ENCODE measurements around the gene NHLH1.
A peak's percentile ranks its signal among the peaks of the same experiment; 100 is the strongest.

NHLH1 gene

DNA sequence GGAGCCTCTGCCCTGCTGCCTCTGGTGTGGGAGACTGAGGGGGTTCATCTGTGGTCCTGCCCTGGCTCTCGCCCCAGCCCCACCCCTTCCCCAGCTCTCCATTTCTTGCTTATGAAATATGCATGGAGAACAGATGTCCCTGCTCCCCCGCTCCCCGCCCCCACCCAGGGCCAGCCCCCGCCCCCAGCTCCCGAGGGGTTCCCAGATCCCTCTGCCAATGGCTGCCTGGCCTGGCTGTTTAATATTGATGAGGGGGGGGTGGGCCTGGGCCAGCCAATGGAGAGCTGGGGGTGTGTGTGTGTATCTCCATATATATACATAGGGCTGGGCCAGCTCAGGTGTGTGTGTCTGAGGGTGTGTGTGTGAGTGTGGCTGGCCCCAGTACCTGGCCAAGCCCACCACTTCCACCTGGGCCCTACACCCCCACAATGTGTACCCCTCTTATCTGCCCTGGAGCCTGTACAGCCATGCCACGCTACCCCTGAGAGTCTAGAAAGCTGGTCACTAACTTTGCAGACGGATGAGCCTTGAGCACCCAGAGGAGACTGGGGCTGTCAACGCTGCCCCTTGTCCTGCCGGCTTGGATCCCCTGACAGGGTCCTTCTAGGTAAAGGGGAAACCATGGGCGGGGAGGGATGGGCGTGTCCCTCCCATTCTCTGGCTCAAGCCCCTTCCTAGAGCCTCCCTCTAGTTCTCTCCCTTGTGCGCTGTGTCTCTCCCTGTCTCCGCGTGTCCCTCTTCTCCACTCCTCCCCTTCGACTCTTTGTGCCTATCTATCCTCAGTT lies at the start of gene NHLH1:
Gene NHLH1 (plus strand): TSS at position 341 of the 785 bp plus-strand sequence. CDS start 3,661 bp downstream, outside the sequence.
- peak; percentile 97 for DNase-seq

DNA sequence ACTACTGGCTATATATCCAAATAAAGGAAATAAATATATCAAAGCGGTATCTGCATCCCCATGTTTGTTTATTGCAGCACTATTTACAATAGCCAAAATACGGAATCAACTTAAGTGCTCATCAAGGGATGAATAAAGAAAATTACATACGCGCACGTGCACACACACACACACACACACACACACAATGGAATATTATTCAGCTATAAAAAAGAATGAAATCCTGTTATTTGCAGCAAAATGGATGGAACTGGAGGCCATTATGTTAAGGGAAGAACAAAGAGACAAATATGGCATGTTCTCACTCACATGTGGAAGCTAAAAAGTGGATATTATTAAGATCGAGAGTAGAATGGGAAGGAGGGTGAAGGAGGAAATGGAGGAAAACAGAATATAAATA lies 44.0 kb upstream of the NHLH1 start:
- no peak for DNase-seq

DNA sequence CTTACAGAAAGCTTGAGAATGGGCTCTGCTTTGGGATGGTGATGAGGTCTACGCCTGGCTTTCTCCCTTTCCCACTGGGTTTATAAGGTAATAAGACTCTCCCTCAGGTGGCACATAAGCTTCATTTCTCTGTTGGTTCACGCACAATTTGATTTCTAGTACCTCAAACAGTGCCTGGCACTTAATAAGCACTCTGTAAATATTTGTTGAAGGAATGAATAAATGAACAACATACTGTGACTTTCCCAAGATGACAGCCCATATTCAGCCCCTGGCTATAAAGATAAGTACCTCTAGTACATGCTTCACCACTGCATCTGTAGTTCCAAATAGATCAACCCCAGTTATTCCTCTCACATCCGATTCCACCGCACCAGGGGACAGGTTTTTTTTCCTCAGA lies 41.6 kb upstream of the NHLH1 start:
- DNase-seq: peak; percentile 98

DNA sequence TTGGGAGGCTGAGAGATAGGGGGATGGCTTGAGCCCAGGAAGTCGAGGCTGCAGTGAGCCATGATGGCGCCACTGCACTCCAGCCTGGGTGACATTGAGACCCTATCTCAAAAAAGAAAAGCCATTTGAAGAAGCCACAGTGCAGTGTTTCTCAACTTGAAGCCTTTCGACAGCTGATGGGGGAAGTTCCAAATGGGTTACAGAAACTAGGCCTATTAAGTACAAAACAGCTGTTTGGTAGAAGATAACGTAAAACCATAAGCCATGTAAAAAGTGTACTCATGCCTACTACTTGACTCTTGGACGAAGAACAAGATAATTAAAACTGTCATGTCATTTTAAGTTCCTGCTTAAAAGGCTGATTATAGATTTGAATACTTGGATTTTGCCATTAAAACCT lies 40.5 kb upstream of the NHLH1 start:
- no peak for DNase-seq

DNA sequence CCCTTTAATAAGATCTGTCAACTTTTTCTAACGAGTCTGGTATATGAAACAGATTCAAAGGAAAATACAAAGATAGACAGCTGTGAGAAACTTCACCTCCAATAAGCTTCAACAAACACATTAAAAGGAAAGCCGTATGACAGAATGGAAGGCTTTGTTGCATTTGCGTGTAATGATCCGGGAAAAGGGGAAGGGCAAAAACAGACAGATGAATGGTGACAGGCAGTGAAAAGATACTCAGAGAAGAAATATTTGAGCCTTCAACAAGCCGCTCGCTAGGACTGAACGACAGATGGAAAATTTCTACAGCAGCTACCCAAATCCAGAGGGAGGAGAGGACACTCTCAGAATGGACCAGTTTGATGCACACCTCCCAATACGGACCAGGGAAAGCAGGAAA lies 38.7 kb upstream of the NHLH1 start:
- peak; percentile 90 for DNase-seq

DNA sequence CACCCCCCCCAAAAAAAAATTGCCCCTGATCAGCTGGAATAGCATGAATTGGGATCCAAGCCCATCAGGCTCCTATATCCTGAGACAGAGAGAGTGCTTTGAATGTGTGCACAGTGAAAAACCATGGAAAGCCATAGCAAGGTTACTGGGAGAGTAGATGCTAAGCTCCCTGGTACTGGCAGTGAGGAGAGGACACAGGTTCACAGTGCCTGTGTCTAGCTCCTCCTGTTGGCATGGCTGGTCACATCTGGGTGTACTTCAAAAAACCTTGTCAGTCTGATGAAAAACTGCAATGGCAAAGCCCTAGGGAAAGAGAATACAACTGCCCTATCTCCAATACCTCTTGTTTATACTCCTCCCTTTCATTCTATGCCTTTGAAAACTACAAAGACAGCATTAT lies 36.8 kb upstream of the NHLH1 start:
- DNase-seq: peak; percentile 16

DNA sequence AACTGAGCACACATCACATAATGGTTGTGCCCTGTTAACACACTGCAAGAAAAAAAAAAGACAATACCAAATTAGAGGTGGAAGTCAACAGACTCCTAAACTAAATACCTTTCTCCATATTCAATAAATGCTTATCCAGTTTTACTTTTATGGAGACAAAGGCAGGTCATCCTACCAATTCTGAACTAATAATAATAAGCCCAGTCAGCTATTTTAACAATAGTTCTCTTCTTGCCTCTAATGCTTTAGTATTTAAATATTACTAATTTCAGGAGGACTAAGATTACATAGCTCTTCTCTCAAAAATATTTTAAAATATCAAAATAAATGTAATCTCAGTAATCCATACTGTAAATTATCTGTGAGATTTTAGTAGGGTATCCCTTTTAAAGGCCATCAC lies 34.4 kb upstream of the NHLH1 start:
- DNase-seq: no peak

DNA sequence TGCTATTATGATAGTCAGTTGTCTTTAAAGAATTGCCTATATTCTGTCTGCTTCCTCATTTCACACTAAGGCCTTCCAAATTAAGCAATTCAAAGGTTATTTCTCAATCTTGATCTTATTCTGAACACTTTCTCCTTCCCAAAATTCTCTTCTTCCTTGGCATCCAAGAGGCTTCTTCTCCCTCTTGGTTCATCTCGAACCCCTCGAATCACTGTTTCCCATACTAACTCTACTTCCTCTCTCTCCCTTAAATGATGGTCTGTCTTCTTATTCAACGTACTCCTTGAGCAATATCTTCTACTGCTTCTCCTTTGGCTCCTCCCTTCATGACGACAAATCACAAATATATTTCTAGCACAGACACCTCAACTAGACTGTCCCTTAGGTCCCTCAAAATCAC lies 28.3 kb upstream of the NHLH1 start:
- no peak for DNase-seq

DNA sequence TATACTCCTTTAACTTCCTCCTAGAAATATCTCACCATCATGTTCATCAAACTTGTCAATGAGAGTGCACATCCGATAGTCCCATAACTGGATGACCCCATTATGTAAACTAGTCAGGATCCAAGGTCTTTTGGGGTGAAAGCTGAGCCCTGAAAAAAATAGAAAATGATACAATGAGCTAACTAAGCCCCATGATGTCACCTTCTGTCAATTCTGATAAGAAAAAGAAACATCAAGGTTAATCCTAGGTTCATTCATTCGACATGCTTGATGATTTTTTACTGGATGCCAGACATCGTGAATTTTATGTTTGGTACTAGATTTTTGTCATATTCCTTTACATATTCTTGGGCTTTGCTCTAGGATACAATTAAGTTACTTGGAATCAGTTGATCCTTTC lies 26.7 kb upstream of the NHLH1 start:
- DNase-seq: no peak

DNA sequence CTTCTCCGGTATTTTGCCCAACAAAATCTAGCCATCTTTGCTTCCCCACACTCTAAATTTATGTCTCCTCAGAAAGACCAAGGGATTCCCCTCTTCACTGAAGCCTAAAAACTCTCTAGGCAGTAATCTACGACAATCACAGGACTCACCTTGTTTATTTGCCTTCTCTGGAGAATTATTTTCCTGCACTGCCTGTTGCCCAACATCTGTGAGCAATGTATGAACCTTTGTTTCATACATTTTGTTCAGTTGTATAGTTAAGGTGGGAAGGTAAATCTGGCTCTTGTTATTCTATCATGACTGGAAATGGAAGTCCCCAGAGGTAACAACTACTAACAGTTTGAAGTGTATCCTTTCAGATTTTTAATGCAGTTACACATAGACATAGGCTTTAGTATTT lies 26.0 kb upstream of the NHLH1 start:
- DNase-seq: no peak

DNA sequence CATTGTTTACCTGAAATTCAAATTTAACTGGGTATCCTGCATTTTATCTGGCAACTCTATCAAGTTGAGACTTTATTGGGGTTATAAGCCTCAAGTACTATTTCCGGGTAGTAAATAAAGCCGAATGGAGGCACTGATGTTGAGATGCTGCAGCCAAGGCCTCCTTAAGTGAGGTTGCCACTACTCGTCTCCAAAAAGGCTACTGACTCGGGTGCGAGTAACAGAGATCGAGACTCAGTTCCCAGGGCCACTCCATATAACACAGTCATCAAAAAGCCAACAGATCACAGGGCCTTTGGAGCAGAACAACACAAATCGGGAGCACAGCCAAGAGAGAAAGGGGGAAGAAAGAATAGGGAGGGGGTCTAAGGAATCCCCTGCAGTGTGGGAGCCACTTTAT lies 24.3 kb upstream of the NHLH1 start:
- DNase-seq: peak; percentile 47

DNA sequence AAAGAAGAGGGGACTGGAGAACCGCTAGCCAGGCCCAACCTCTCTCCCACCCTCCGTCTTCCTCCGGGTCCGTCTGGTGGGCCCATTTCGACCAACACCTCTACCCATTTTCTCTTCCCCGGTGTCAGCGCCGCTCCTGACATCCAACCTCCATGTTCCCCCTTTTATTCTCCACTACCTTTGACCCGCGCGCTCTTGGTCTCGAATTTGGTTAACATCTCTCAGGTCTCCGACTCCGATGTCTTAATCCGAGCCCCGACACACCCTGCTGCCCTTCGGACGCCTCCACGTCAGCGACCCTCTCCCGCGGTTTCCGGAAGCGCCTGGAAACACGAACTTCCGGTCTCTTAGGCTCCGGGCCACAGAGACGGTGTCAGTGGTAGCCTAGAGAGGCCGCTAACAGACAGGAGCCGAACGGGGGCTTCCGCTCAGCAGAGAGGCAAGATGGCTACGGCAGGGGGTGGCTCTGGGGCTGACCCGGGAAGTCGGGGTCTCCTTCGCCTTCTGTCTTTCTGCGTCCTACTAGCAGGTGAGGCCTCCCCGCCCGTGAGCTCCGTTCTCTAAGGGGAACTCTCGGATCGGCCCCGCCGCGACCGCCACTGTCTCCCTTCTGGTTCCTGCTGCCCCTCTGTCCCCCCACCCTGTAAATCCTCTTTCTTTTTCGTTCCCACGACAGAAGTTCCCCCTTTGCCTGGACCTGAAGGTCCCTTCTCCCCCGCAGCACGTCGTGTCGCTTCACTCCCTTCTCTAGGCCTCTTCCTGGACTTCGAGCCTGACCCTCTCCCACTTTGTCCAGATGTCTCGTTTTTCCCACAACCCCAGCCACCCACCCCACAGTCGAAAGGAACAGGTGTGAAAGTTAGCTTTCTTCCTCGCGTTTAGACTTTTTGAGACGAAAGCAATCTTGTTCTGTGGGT lies 23.7 kb upstream of the NHLH1 start, which contains the start of the genes COPA and NCSTN:
Gene COPA (minus strand): TSS at position 298 of the 917 bp plus-strand sequence. CDS start 80 bp downstream, at position 218.
Gene NCSTN (plus strand): TSS at position 431 of the 917 bp plus-strand sequence. CDS start 14 bp downstream, at position 445.
- DNase-seq: peak; percentile 99

DNA sequence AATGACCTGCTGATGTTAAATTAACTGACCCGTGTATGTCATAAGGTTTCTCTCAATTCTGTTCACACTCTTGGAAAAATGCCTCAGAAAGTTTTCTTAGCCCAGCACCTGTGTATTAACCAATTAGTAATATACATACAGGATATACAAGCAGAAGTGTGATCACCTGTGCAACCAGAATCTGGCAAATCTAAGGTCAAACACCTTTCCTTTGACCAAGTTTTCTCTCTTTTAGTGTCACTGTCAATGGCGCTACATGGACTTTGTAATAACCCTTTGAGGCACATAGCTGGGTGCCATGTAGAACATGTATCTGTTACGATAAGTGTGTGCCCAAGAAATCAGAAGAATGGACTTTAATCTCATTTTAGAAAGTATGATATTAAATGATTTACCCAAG lies 22.6 kb upstream of the NHLH1 start:
- DNase-seq: no peak

DNA sequence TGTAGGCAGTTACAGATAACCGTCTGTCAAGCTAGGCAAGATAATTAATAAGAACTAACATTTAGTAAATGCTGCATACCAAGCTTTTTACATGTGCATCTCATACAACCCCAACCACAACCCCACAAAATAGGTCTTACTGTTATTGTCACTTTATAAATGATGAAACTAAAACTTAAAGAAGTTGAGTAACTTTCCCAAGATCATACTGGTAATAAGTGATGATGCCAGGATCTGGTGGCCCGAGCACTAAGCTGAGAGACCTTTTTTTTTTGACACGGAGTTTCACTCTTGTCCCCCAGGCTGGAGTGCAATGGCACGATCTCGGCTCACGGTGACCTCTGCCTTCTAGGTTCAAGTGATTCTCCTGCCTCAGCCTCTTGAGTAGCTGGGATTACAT lies 21.9 kb upstream of the NHLH1 start:
- no peak for DNase-seq

DNA sequence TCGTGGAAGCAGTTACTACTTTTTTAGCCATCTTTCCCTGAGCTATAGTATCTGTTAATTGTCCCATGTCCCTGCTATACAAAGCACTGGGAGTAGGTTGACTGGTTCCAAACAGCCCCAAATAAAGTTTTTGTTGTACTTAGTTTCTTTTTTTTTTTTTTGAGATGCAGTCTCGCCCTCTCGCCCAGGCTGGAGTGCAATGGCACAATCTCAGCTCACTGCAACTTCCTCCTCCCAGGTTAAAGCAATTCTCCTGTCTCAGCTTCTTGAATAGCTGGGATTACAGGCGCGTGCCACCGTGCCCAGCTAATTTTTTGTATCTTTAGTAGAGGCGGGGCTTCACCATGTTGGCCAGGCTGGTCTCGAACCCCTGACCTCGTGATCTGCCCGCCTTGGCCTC lies 20.4 kb upstream of the NHLH1 start:
- no peak for DNase-seq

DNA sequence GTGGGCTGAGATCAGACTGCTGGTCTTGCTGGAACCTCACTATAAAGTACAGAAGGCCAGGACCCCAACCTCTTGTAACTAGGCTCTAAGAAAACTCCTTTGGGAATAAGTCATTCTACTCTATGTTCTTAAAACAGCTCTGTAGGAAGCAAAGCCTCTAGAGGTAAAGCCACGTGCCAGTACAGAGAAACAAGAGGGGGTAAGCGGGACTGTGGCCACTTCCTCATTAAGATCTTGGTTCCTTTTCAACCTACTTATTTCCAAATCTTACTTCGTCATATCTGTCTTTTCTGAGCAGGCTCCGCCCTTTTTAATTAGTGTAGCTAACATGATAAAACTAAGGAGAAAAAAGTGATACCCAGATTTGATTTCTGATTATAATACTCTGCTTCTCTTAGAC lies 19.9 kb upstream of the NHLH1 start:
- DNase-seq: no peak

DNA sequence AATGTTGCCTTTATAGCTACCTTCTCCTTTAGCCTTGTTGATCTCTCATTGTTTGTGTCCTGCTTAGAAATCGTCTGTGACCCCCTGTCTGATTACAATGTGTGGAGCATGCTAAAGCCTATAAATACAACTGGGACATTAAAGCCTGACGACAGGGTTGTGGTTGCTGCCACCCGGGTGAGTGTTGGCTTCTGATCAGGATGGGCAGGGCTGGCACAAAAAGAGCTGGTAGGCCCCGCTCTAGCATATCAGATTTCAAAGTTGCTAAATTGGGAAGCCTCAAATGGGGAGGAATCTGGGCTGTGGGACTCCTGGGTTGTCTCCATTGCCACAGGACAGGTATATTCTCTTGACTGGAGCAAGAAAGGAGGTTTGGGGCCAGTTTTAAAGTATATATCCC lies 15.2 kb upstream of the NHLH1 start:
- DNase-seq: no peak

DNA sequence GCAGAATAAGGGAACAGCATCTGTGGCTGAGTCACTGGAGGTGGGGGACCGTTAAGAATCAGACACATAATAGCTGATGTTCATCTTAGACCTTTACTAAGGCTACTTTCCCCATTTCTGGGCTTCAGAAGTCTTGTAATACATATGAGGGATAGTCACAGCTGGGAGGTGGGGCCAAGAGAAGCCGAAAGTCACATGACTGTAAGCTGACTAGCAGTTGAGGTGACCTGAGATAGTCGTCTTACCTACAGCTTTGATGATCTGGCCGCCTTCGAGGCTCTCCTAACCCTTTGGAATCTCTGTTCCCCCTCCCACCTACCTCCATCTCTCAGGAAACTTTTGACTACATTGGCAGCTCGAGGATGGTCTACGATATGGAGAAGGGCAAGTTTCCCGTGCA lies 14.3 kb upstream of the NHLH1 start:
- DNase-seq: no peak

DNA sequence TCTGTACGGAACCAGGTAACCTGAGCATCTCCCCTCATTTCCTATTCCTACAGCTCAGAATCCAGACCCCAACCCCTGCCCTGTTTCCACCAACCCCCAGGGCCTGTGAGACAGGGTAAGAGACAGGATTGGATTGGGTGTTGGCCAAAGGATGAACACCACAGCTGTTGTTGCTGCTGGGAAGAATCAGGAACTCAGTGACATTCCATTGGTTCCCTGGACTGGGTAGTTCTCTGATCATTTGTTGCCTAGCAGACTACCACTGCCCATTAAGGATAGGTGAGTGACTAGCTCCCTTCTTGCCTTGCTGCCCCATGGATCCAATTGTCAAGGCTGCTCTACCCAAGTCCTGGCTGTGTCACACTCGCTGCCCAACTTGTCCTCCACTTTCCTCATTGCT lies 13.6 kb upstream of the NHLH1 start:
- DNase-seq: no peak

DNA sequence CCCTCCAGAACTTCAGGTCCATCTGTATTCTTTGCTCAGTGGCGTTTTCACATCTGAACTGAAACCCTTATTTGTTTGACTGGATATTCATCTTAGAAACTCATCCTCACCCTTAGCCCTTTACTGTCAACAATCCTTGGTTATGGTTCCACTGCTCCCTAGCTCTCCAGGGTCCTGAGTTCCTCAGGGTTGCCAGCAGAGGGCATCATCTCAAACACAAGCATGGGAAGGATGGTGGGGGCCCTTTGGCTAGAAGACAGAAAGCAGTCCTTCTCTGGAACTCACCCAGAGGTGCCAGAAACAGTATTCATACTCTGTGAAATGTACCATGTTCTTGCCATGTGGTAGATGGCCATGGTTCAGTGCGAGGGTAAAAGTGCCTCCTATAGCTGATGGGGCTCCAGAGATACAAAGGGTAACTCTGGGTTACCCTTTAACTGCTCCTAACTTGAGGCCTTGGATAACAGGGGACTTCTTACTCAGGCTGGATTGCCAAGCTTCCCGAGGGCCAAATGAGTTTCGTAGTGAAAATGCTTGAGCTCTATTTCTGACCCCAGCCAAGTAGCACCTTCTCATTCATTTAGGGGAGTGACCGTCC lies 12.4 kb upstream of the NHLH1 start:
- DNase-seq: peak; percentile 69

DNA sequence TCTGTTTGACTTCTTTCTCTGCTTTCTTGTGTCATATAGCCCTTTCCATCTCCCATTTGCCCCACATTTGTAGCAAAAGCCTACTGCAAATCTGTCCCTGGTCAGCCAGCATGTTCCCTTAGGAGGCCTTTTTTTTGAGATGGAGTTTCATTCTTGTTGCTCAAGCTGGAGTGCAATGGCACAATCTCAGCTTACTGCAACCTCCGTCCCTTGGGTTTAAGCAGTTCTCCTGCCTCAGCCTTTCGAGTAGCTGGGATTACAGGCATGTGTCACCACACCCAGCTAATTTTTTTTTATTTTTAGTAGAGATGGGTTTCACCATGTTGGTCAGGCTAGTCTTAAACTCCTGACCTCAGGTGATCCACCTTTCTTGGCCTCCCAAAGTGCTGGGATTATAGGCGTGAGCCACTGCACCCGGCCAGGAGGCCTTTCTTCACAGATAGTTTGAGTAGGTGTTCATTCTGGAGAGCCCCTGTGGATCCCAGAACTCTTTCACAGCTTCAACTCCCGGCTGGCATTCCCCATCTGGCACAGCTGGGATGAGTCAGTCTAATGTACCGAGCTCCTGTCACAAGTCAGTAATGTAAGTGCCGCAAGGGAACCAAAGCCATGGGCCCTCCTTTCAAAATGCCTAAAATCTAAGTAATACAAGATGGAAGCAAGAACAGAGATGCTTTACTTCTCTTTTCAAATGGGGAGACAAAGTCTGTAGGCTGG lies 9.4 kb upstream of the NHLH1 start:
- no peak for DNase-seq

DNA sequence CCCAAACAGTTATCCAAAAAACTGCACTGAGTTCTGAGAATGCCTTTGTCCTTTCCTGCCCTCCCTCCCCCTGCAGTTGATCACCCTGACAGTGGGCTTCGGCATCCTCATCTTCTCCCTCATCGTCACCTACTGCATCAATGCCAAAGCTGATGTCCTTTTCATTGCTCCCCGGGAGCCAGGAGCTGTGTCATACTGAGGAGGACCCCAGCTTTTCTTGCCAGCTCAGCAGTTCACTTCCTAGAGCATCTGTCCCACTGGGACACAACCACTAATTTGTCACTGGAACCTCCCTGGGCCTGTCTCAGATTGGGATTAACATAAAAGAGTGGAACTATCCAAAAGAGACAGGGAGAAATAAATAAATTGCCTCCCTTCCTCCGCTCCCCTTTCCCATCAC lies 8.8 kb upstream of the NHLH1 start:
- no peak for DNase-seq

Data from NCI-H69 (cell line).